Neural progenitor cell (in vitro differentiated cells): ENCODE measurements around the gene NR1D2. TPM values are rescaled to one million over a fixed set of nuclear protein-coding genes. Genes with fewer than 3 reads are reported as not detected.

Experiments
- DNase-seq: peaks from one replicate; pipeline ENCODE4 v3.0.0-alpha.2; 2016; ENCODE audit warnings: low spot score
- H2AFZ ChIP-seq: fragments of 200-600 bp; sonication (generic); replicated peaks from 2 replicates; pipeline ENCODE4 v1.6.1; 2016; ENCODE audit warnings: antibody characterized with exemption
- H3F3A ChIP-seq: fragments of 200-600 bp; sonication (generic); 2 replicates; pipeline ENCODE4 v1.6.1; 2016; ENCODE audit warnings: antibody characterized with exemption, low read depth
- H3K27ac ChIP-seq: fragments of 200-600 bp; sonication (generic); 2 replicates; pipeline ENCODE4 v1.5.1; 2016; ENCODE audit warnings: mild to moderate bottlenecking
- H3K27me3 ChIP-seq: fragments of 200-600 bp; sonication (generic); 2 replicates; pipeline ENCODE4 v1.6.1; 2016; ENCODE audit warnings: mild to moderate bottlenecking, moderate library complexity
- H3K36me3 ChIP-seq: fragments of 200-600 bp; sonication (generic); 2 replicates; pipeline ENCODE4 v1.5.1; 2016
- H3K4me1 ChIP-seq: fragments of 200-600 bp; sonication (generic); 2 replicates; pipeline ENCODE4 v1.6.1; 2016; ENCODE audit warnings: mixed run types
- H3K4me2 ChIP-seq: fragments of 200-600 bp; sonication (generic); 2 replicates; pipeline ENCODE4 v1.6.1; 2016
- H3K4me3 ChIP-seq: fragments of 200-600 bp; sonication (generic); 2 replicates; pipeline ENCODE4 v1.5.1; 2016
- H3K79me2 ChIP-seq: fragments of 200-600 bp; sonication (generic); 2 replicates; pipeline ENCODE4 v1.6.1; 2016; ENCODE audit warnings: low read depth
- H3K9ac ChIP-seq: fragments of 200-600 bp; sonication (generic); 2 replicates; pipeline ENCODE4 v1.6.1; 2016
- H3K9me3 ChIP-seq: fragments of 200-600 bp; sonication (generic); 2 replicates; pipeline ENCODE4 v1.5.1; 2016; ENCODE audit warnings: low read depth
- H4K20me1 ChIP-seq: fragments of 200-600 bp; sonication (generic); 2 replicates; pipeline ENCODE4 v1.6.1; 2016; ENCODE audit warnings: low read depth
- H3K27ac Mint-ChIP-seq: 3 replicates; pipeline ENCODE4 v1.8.0; 2021; ENCODE audit warnings: mixed read lengths
- H3K27me3 Mint-ChIP-seq: 2 replicates; pipeline ENCODE4 v1.8.0; 2022; ENCODE audit warnings: low read depth, mild to moderate bottlenecking, inconsistent platforms, moderate library complexity, mixed read lengths; ENCODE audit not compliant: insufficient read depth
- H3K36me3 Mint-ChIP-seq: 3 replicates; pipeline ENCODE4 v1.8.0; 2021; ENCODE audit warnings: mixed read lengths
- H3K4me1 Mint-ChIP-seq: 3 replicates; pipeline ENCODE4 v1.8.0; 2021; ENCODE audit warnings: mixed read lengths
- H3K4me3 Mint-ChIP-seq: 3 replicates; pipeline ENCODE4 v1.8.0; 2021; ENCODE audit warnings: mild to moderate bottlenecking, moderate library complexity, mixed read lengths
- H3K9me3 Mint-ChIP-seq: 3 replicates; pipeline ENCODE4 v1.8.0; 2020; ENCODE audit warnings: mixed read lengths
- CTCF ChIP-seq: fragments of 200-600 bp; sonication (generic); IDR thresholded peaks from 2 replicates; pipeline ENCODE4 v1.5.1; 2017; ENCODE audit warnings: antibody characterized with exemption, mild to moderate bottlenecking
- EZH2 ChIP-seq: fragments of 200-600 bp; sonication (generic); IDR thresholded peaks from 2 replicates; pipeline ENCODE4 v1.6.1; 2017; ENCODE audit warnings: antibody characterized with exemption, mild to moderate bottlenecking, moderate library complexity
- EZH2phosphoT487 ChIP-seq: fragments of 200-600 bp; sonication (generic); IDR thresholded peaks from 2 replicates; pipeline ENCODE4 v1.6.1; 2017; ENCODE audit warnings: antibody characterized with exemption
- total RNA-seq: library from RNA; depleted of rRNA; stranded (reverse); fragments of >200 nt; gene quantifications from 2 replicates; pipeline ENCODE4 v1.2.3, GENCODE V29; 2015; ENCODE audit warnings: low replicate concordance

Gene NR1D2
- total RNA-seq, 1 donor from 2014 or later, result 43.7 TPM

GRCh38 chr3:23961913-23962312 lies 16.8 kb downstream of the NR1D2 start:
- DNase-seq, result no peak
- Histone ChIP-seq H3K4me1 (no peaks in the 10 kb centered on the region), H3K36me3 (peaks cover 4% of the 10 kb centered on the region), H3K4me3 (no peak overlapping the region), H3K9me3 (no peaks in the 10 kb centered on the region), H3K27ac (no peak overlapping the region), H4K20me1 (no peaks in the 10 kb centered on the region), H3K79me2 (peaks cover 18% of the 10 kb centered on the region), H2AFZ (no peak overlapping the region), H3F3A (no peaks in the 10 kb centered on the region), H3K9ac (no peak overlapping the region), H3K4me2 (no peak overlapping the region), H3K27me3 (no peaks in the 10 kb centered on the region)
- H3K9me3 Mint-ChIP-seq, result no peaks in the 10 kb centered on the region
- H3K27ac Mint-ChIP-seq, result no peak overlapping the region
- no peak overlapping the region for H3K4me3 Mint-ChIP-seq
- TF ChIP-seq EZH2phosphoT487, result no peak
- TF ChIP-seq CTCF, result no peak
- TF ChIP-seq EZH2, result no peak
- no peaks in the 10 kb centered on the region for H3K4me1 Mint-ChIP-seq
- H3K36me3 Mint-ChIP-seq, result peaks cover 41% of the 10 kb centered on the region
- H3K27me3 Mint-ChIP-seq, result no peaks in the 10 kb centered on the region

GRCh38 chr3:23964537-23965235 lies 19.6 kb downstream of the NR1D2 start:
- DNase-seq, result no peak
- H3K4me3 Mint-ChIP-seq, result no peak overlapping the region

GRCh38 chr3:23966328-23966727 lies 21.2 kb downstream of the NR1D2 start:
- no peak overlapping the region for H3K9ac ChIP-seq
- Mint-ChIP-seq H3K27me3 (no peaks in the 10 kb centered on the region), H3K36me3 (peaks cover 34% of the 10 kb centered on the region), H3K27ac (no peak overlapping the region), H3K4me3 (no peak overlapping the region), H3K4me1 (no peaks in the 10 kb centered on the region), H3K9me3 (no peaks in the 10 kb centered on the region)
- H3K4me1 ChIP-seq, result no peaks in the 10 kb centered on the region
- H3K27me3 ChIP-seq, result no peaks in the 10 kb centered on the region
- no peaks in the 10 kb centered on the region for H3F3A ChIP-seq
- no peak for DNase-seq
- no peak overlapping the region for H2AFZ ChIP-seq
- H3K27ac ChIP-seq, result no peak overlapping the region
- H3K79me2 ChIP-seq, result peaks cover 9% of the 10 kb centered on the region
- TF ChIP-seq EZH2 (no peak), CTCF (no peak), EZH2phosphoT487 (no peak)
- H3K9me3 ChIP-seq, result no peaks in the 10 kb centered on the region
- H3K4me3 ChIP-seq, result no peak overlapping the region
- H3K36me3 ChIP-seq, result peaks cover 13% of the 10 kb centered on the region
- H3K4me2 ChIP-seq, result no peak overlapping the region
- H4K20me1 ChIP-seq, result no peaks in the 10 kb centered on the region

More at GRCh38 chr3:23964537-23965235, 19.6 kb downstream of the NR1D2 start:
- no peaks in the 10 kb centered on the region for H3K27me3 Mint-ChIP-seq
- Histone ChIP-seq H3K4me1 (no peaks in the 10 kb centered on the region), H3K79me2 (peaks cover 9% of the 10 kb centered on the region), H3K27ac (no peak overlapping the region), H3F3A (no peaks in the 10 kb centered on the region), H3K4me2 (no peak overlapping the region), H3K36me3 (peaks cover 13% of the 10 kb centered on the region), H3K9me3 (no peaks in the 10 kb centered on the region), H2AFZ (no peak overlapping the region), H3K27me3 (no peaks in the 10 kb centered on the region), H4K20me1 (no peaks in the 10 kb centered on the region), H3K4me3 (no peak overlapping the region), H3K9ac (no peak overlapping the region)
- no peak overlapping the region for H3K27ac Mint-ChIP-seq
- peaks cover 39% of the 10 kb centered on the region for H3K36me3 Mint-ChIP-seq
- no peak for TF ChIP-seq CTCF
- no peak for TF ChIP-seq EZH2phosphoT487
- no peak for TF ChIP-seq EZH2
- no peaks in the 10 kb centered on the region for H3K9me3 Mint-ChIP-seq
- no peaks in the 10 kb centered on the region for H3K4me1 Mint-ChIP-seq
